HL-60 (cell line): ENCODE results near the gene GLRA3.
"Not testable (repeated sequence)": the region's sequence is repeated elsewhere in the genome, so short reads cannot be mapped to it uniquely, and the experiment has no call there.

Source experiments
- DNase-seq, 2 experiments: peaks; one replicate each; pipeline ENCODE4 v3.0.0-alpha.2; 2010 to 2020; ENCODE audit warnings: low read depth in 1 of 2, low spot score in 1 of 2
- H3K27ac ChIP-seq: fragments of 250-450 bp; sonication (Bioruptor Pico); replicated peaks from 2 replicates; pipeline ENCODE4 v1.5.1; 2020; ENCODE audit warnings: mild to moderate bottlenecking, moderate library complexity
- H3K27me3 ChIP-seq: fragments of 250-450 bp; sonication (Bioruptor Pico); 2 replicates; pipeline ENCODE4 v1.5.1; 2021; ENCODE audit warnings: mild to moderate bottlenecking, moderate library complexity; ENCODE audit not compliant: insufficient read depth, poor library complexity, severe bottlenecking
- H3K4me3 ChIP-seq: replicated peaks from 2 replicates; pipeline ENCODE4 v1.5.1; 2011; ENCODE audit warnings: mild to moderate bottlenecking, control low read depth, low read length; ENCODE audit not compliant: insufficient read depth
- CTCF ChIP-seq: IDR thresholded peaks from one replicate; pipeline ENCODE4 v1.5.1; 2011; ENCODE audit warnings: low read length, control low read depth, inconsistent platforms; ENCODE audit not compliant: insufficient read depth
- GABPA ChIP-seq: IDR thresholded peaks from 2 replicates; pipeline ENCODE4 v1.6.1; 2012; ENCODE audit warnings: low read depth
- POLR2AphosphoS5 ChIP-seq: IDR thresholded peaks from 2 replicates; pipeline ENCODE4 v1.6.1; 2012; ENCODE audit warnings: low read depth
- REST ChIP-seq: IDR thresholded peaks from 2 replicates; pipeline ENCODE4 v1.6.1; 2012; ENCODE audit warnings: low read depth; ENCODE audit not compliant: insufficient replicate concordance
- SPI1 ChIP-seq: IDR thresholded peaks from 2 replicates; pipeline ENCODE4 v1.6.1; 2012; ENCODE audit warnings: low read depth, mild to moderate bottlenecking, borderline replicate concordance

GLRA3 gene

GRCh38 chr4:174789657-174790056, 39.4 kb downstream of the GLRA3 start:
- no peak for DNase-seq
- Histone ChIP-seq H3K27ac (no peak overlapping the region), H3K27me3 (no peaks in the 10 kb centered on the region), H3K4me3 (no peak overlapping the region)
- TF ChIP-seq GABPA = no peak
- no peak for TF ChIP-seq REST
- no peak for TF ChIP-seq SPI1
- TF ChIP-seq CTCF = no peak
- no peak for TF ChIP-seq POLR2AphosphoS5

- not testable (repeated sequence) for H3K27me3 ChIP-seq, H3K4me3 ChIP-seq
Measured at GRCh38 chr4:174778274-174778986, 50.6 kb downstream of the GLRA3 start.

GRCh38 chr4:174775366-174775765, 53.7 kb downstream of the GLRA3 start:
- no peak overlapping the region for H3K27ac ChIP-seq
- H3K4me3 ChIP-seq = no peak overlapping the region
- no peaks in the 10 kb centered on the region for H3K27me3 ChIP-seq
- TF ChIP-seq CTCF = no peak
- no peak for TF ChIP-seq SPI1
- no peak for TF ChIP-seq REST
- no peak for TF ChIP-seq GABPA
- no peak for TF ChIP-seq POLR2AphosphoS5
- no peak for DNase-seq

More at GRCh38 chr4:174778274-174778986, 50.6 kb downstream of the GLRA3 start:
- H3K27ac ChIP-seq, DNase-seq: not testable (repeated sequence)

GRCh38 chr4:174764105-174764729, 64.8 kb downstream of the GLRA3 start:
- TF ChIP-seq REST = no peak
- peak; percentile 20 for TF ChIP-seq CTCF
- Histone ChIP-seq H3K4me3 (no peak overlapping the region), H3K27me3 (no peaks in the 10 kb centered on the region), H3K27ac (no peak overlapping the region)
- DNase-seq = no peak
